B cell (primary cell): ENCODE results near the gene CACYBP. TPM values are rescaled to one million over a fixed set of nuclear protein-coding genes. Genes with fewer than 3 reads are reported as not detected.
A peak's percentile ranks its signal among the peaks of the same experiment; 100 is the strongest.

Experiments
- ATAC-seq: fragments of 200-7000 bp; cut with Tn5 transposase; one replicate; pipeline ENCODE4 v1.10.0; 2021; ENCODE audit warnings: low read depth, mild to moderate bottlenecking, moderate number of reproducible peaks, moderate library complexity
- CTCF ChIA-PET: fragments of 350-600 bp; sonication (Branson Sonifier 250); formaldehyde crosslinking; loops from one replicate; lab custom pipeline; 2021; ENCODE audit warnings: antibody characterized with exemption, inconsistent platforms; lab: Charles Lee
- POLR2A ChIA-PET: fragments of 350-600 bp; sonication (Branson Sonifier 250); formaldehyde crosslinking; loops from one replicate; lab custom pipeline; 2021; ENCODE audit warnings: antibody characterized with exemption; lab: Charles Lee
- DNase-seq: peaks from one replicate; pipeline ENCODE4 v3.0.0; 2013
- H2AFZ ChIP-seq: 2 replicates; pipeline ENCODE4 v1.6.1; 2012; ENCODE audit warnings: mild to moderate bottlenecking, low read depth, low read length; ENCODE audit not compliant: insufficient read depth, poor library complexity, severe bottlenecking
- H3K27ac ChIP-seq, 2 donors: 1 replicate in 1 of 2; 2 replicates in 1 of 2; pipeline ENCODE4 v1.5.1; 2012 to 2013; ENCODE audit warnings: low read length in 2 of 2, mild to moderate bottlenecking in 2 of 2, moderate library complexity in 1 of 2
- H3K27me3 ChIP-seq, 4 experiments: fragments of 200-600 bp in 1 of 4; sonication (generic) in 1 of 4; replicated peaks in 1 of 4; 1 replicate in 2 of 4; 2 replicates in 2 of 4; pipeline versions ENCODE4 v1.6.1 to v1.7.0; 2013 to 2016; ENCODE audit warnings: low read length in 3 of 4, mild to moderate bottlenecking in 2 of 4, mixed read lengths in 1 of 4, moderate library complexity in 1 of 4; ENCODE audit not compliant: insufficient read depth in 4 of 4, control insufficient read depth in 3 of 4; ENCODE audit errors: control extremely low read depth in 1 of 4
- H3K36me3 ChIP-seq, 2 experiments: replicated peaks in 1 of 2; 1 replicate in 1 of 2; 2 replicates in 1 of 2; pipeline versions ENCODE4 v1.6.1 to v1.7.1; 2013; ENCODE audit warnings: low read length in 1 of 2; ENCODE audit not compliant: insufficient read depth in 2 of 2, control insufficient read depth in 1 of 2; ENCODE audit errors: control extremely low read depth in 1 of 2, extremely low read depth in 1 of 2
- H3K4me1 ChIP-seq, 2 donors: fragments of 200-600 bp in 1 of 2; sonication (generic) in 1 of 2; 1 replicate in 1 of 2; 2 replicates in 1 of 2; pipeline versions ENCODE4 v1.5.1 to v1.6.1; 2013 to 2017; ENCODE audit warnings: low read length in 2 of 2; ENCODE audit not compliant: control insufficient read depth in 2 of 2, insufficient read depth in 2 of 2
- H3K4me2 ChIP-seq: replicated peaks from 2 replicates; pipeline ENCODE3; 2012; ENCODE audit warnings: mild to moderate bottlenecking, low read depth, low read length; ENCODE audit not compliant: poor library complexity, severe bottlenecking
- H3K4me3 ChIP-seq, 5 experiments: fragments of 200-600 bp in 1 of 5; sonication (generic) in 1 of 5; 1 replicate in 3 of 5; 2 replicates in 2 of 5; pipeline versions ENCODE4 v1.5.1 to v1.7.0; 2011 to 2016; ENCODE audit warnings: low read length in 4 of 5, mild to moderate bottlenecking in 4 of 5, low read depth in 2 of 5, control low read depth in 1 of 5, moderate library complexity in 1 of 5; ENCODE audit not compliant: insufficient read depth in 1 of 5; ENCODE audit errors: control extremely low read depth in 1 of 5, extremely low read depth in 1 of 5
- H3K79me2 ChIP-seq: fragments of 200-600 bp; sonication (generic); one replicate; pipeline ENCODE4 v1.6.0; 2016; ENCODE audit warnings: low read length; ENCODE audit not compliant: control insufficient read depth, insufficient read depth
- H3K9ac ChIP-seq: fragments of 200-600 bp; sonication (generic); 2 replicates; pipeline ENCODE4 v1.6.1; 2017; ENCODE audit warnings: mild to moderate bottlenecking, low read length, moderate library complexity
- H3K9me3 ChIP-seq, 3 donors: one replicate each; pipeline versions ENCODE4 v1.6.1 to v1.7.1; 2013; ENCODE audit warnings: low read length in 2 of 3; ENCODE audit not compliant: control insufficient read depth in 2 of 3, insufficient read depth in 1 of 3; ENCODE audit errors: control extremely low read depth in 1 of 3
- H4K20me1 ChIP-seq: 2 replicates; pipeline ENCODE4 v1.6.0; 2012; ENCODE audit warnings: mild to moderate bottlenecking, low read length; ENCODE audit not compliant: insufficient read depth, control insufficient read depth, poor library complexity, severe bottlenecking
- H3K27ac Mint-ChIP-seq: one replicate; pipeline ENCODE4 v1.8.0; 2021; ENCODE audit warnings: mixed read lengths
- H3K27me3 Mint-ChIP-seq: one replicate; pipeline ENCODE4 v1.8.0; 2021; ENCODE audit warnings: mixed read lengths
- H3K4me1 Mint-ChIP-seq: one replicate; pipeline ENCODE4 v1.8.0; 2021; ENCODE audit warnings: mixed read lengths
- H3K4me3 Mint-ChIP-seq: one replicate; pipeline ENCODE4 v1.8.0; 2021; ENCODE audit warnings: mixed read lengths
- H3K9me3 Mint-ChIP-seq: one replicate; pipeline ENCODE4 v1.8.0; 2022; ENCODE audit warnings: mixed read lengths; ENCODE audit not compliant: insufficient read depth
- CTCF ChIP-seq: fragments of 200-600 bp; IDR thresholded peaks from one replicate; pipeline ENCODE4 v1.8.0; 2022; ENCODE audit warnings: antibody characterized with exemption, mild to moderate bottlenecking
- EZH2 ChIP-seq: IDR thresholded peaks from 2 replicates; pipeline ENCODE4 v1.6.1; 2012; ENCODE audit warnings: borderline replicate concordance, low read depth, mild to moderate bottlenecking, moderate library complexity, low read length; ENCODE audit not compliant: insufficient read depth, poor library complexity, severe bottlenecking
- WGBS: methylation state at CpG from one replicate; pipeline ENCODE4 v1.1.5; 2013; ENCODE audit warnings: missing lambda C conversion rate; ENCODE audit not compliant: insufficient coverage; 5-methylcytosine and 5-hydroxymethylcytosine counted together
- intact Hi-C: fragments of 100-400 bp; cut with micrococcal nuclease; formaldehyde crosslinking; loops from one replicate; pipeline ENCODE4 v1.10.0; 2022
- polyA plus RNA-seq: library from polyadenylated mRNA; depleted of rRNA; stranded (reverse); fragments of >200 nt; gene quantifications from 2 replicates; pipeline ENCODE4 v1.2.3, GENCODE V29; 2012
- total RNA-seq, 2 donors: library from RNA; stranded (reverse); fragments of 120-200 nt in 1 of 2; gene quantifications; 1 replicate in 1 of 2; 2 replicates in 1 of 2; pipeline versions ENCODE4 v1.2.3 to v1.2.4, GENCODE V29; 2013 to 2022

The CACYBP gene
- total and polyA plus RNA-seq, 2 donors (not counting 1 experiment from before 2014, with no cell fraction given), result 16.2 to 71.1 TPM

GRCh38 chr1:174990382-174990999, 9.3 kb upstream of the CACYBP start:
- H2AFZ ChIP-seq, result peak overlapping the region; percentile 74
- peaks cover 0 to 7% of the 10 kb centered on the region in 2 experiments for H3K36me3 ChIP-seq
- H3K27me3 Mint-ChIP-seq, result no peaks in the 10 kb centered on the region
- no peak for TF ChIP-seq CTCF
- TF ChIP-seq EZH2, result no peak
- DNase-seq (peak; percentile 58), ATAC-seq (peak; percentile 64)
- WGBS, result no CpG with 5 or more reads among the region's 6 CpGs
- no peaks in the 10 kb centered on the region for H3K9me3 ChIP-seq
- peak overlapping the region; percentile 89 for H3K27ac Mint-ChIP-seq
- peak overlapping the region; percentile 86 for H3K4me3 Mint-ChIP-seq
- H4K20me1 ChIP-seq, result no peaks in the 10 kb centered on the region
- no peaks in the 10 kb centered on the region for H3K79me2 ChIP-seq
- intact Hi-C loops, result loop anchor here (10.0 kb wide), 1 partner anchor 726 kb away; no protein-coding TSS in a partner anchor
- H3K4me2 ChIP-seq, result peak overlapping the region; percentile 76
- peak overlapping the region; percentile 87 to 90 for H3K27ac ChIP-seq
- peaks cover 11 to 15% of the 10 kb centered on the region in 2 donors for H3K4me1 ChIP-seq
- peak overlapping the region; percentile 74 for H3K9ac ChIP-seq
- CTCF ChIA-PET, result interaction anchor here (0.9 to 1.7 kb wide), 2 partner anchors 10 to 32 kb away, joined by 3 to 5 read pairs; no protein-coding TSS in a partner anchor
- H3K4me3 ChIP-seq, result peak overlapping the region; percentile 37 to 66 (median 53)
- POLR2A ChIA-PET, result interaction anchor here (0.5 to 0.9 kb wide), 4 partner anchors 9 to 761 kb away, joined by 3 to 11 read pairs (median 3); partner anchors contain the start of gene CACYBP
- H3K9me3 Mint-ChIP-seq, result no peaks in the 10 kb centered on the region
- peaks cover 20% of the 10 kb centered on the region for H3K4me1 Mint-ChIP-seq
- H3K27me3 ChIP-seq, result no peaks in the 10 kb centered on the region

DNA sequence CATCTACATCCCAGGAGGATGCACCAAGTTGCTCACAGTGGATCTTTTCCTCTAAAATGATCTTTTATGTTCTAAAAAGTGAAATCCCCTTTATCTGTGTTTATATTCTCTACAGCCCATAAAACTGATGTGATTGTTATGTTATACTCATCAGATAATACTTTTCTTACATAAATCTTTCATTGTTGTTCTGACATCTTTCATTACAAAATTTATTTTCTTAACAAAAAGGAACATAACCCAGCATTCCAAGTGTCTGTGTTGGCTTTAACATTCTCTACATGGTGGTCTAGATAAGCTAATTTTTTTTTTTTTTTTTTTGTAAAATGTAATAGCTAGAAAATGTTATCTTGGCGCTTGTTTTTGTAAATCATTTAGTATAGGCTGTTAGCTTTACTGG, 8.3 kb upstream of the CACYBP start:
- intact Hi-C loops, result loop anchor here (10.0 kb wide), 1 partner anchor 727 kb away; no protein-coding TSS in a partner anchor
- Mint-ChIP-seq H3K27ac (peak overlapping the region; percentile 56), H3K4me1 (peaks cover 20% of the 10 kb centered on the region), H3K4me3 (no peak overlapping the region), H3K27me3 (no peaks in the 10 kb centered on the region), H3K9me3 (no peaks in the 10 kb centered on the region)
- H3K27ac ChIP-seq, result no peak overlapping the region
- POLR2A ChIA-PET, result no interaction called here
- no peaks in the 10 kb centered on the region for H3K27me3 ChIP-seq
- H3K79me2 ChIP-seq, result no peaks in the 10 kb centered on the region
- no peak for DNase-seq
- TF ChIP-seq EZH2 (no peak), CTCF (no peak)
- no peak overlapping the region for H2AFZ ChIP-seq
- H3K4me3 ChIP-seq, result no peak overlapping the region
- no peaks in the 10 kb centered on the region for H3K9me3 ChIP-seq
- CTCF ChIA-PET, result interaction anchor here (1.4 kb wide), 1 partner anchor 729 kb away, joined by 4 read pairs; no protein-coding TSS in a partner anchor
- H3K36me3 ChIP-seq, result peaks cover 0 to 8% of the 10 kb centered on the region in 2 experiments
- H4K20me1 ChIP-seq, result no peaks in the 10 kb centered on the region
- no peak overlapping the region for H3K4me2 ChIP-seq
- H3K4me1 ChIP-seq, result peaks cover 11 to 15% of the 10 kb centered on the region in 2 donors
- H3K9ac ChIP-seq, result no peak overlapping the region
- 100% methylated on average over 1 of the region's 1 CpG for WGBS
- no peak for ATAC-seq
